NCI-H774 (cell line): Measurements from ENCODE around the gene MLKL.

Source experiments
- DNase-seq: peaks from one replicate; lab custom pipeline; 2025; lab: John Stamatoyannopoulos, UW

MLKL gene

GRCh38 chr16:74650966-74651567, 49.6 kb downstream of the MLKL start:
- DNase-seq = no peak

GRCh38 chr16:74649839-74650504, 50.7 kb downstream of the MLKL start:
- DNase-seq = no peak

GRCh38 chr16:74641969-74642368, 58.7 kb downstream of the MLKL start:
- DNase-seq = no peak

GRCh38 chr16:74637742-74638453, 62.8 kb downstream of the MLKL start:
- DNase-seq = no peak

- DNase-seq = no peak
Observed at GRCh38 chr16:74635303-74635702, 65.4 kb downstream of the MLKL start.

DNA sequence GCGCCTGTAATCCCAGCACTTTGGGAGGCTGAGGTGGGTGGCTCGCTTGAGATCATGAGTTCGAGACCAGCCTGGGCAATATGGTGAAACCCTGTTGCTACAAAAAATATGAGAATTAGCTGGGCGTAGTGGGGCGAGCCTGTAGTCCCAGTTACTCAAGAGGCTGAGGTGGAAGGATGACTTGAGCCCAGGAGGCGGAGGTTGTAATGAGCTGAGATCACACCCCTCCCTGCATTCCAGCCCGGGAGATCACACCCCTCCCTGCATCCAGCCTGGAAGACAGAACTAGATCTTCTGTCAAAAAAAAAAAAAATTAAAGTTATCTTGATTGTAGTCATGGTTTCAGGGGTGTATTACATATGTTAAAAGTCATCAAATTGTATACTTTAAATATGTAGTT, 67.0 kb downstream of the MLKL start:
- DNase-seq = no peak

DNA sequence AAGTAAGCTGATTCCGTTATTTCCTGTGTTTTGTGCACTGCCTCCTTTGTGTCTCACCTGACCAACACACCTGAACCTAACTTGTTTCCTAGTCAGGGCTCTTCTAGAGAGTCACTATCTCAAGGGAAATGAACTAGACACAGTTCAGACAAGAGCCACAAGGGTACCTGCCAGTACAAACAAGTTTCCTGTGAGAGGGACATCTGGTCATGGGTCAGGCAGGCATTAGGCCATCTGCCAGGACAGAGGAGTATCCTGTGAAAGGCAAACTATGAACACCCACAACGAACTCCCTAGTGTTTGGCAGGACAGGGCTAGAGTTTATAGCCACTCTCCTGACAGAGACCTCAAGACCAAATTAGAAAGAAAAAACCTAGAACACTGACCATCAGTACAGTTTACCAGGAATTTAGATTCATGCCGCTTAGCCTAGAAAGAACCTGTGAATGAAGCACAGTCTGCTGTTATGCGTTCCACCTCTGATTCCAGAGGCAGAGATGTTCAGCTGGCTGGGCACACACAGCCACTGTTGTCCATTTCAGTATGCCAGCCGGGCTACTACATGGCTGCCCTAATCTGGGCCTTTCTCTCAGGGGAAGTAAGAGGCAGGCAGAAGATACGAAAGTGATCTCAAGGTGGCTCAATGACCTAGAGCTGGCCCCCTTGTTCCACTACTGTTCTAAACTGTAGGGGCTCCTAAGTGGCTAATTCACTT, 73.0 kb downstream of the MLKL start:
- DNase-seq = no peak

GRCh38 chr16:74626741-74627416, 73.8 kb downstream of the MLKL start:
- DNase-seq = no peak

DNA sequence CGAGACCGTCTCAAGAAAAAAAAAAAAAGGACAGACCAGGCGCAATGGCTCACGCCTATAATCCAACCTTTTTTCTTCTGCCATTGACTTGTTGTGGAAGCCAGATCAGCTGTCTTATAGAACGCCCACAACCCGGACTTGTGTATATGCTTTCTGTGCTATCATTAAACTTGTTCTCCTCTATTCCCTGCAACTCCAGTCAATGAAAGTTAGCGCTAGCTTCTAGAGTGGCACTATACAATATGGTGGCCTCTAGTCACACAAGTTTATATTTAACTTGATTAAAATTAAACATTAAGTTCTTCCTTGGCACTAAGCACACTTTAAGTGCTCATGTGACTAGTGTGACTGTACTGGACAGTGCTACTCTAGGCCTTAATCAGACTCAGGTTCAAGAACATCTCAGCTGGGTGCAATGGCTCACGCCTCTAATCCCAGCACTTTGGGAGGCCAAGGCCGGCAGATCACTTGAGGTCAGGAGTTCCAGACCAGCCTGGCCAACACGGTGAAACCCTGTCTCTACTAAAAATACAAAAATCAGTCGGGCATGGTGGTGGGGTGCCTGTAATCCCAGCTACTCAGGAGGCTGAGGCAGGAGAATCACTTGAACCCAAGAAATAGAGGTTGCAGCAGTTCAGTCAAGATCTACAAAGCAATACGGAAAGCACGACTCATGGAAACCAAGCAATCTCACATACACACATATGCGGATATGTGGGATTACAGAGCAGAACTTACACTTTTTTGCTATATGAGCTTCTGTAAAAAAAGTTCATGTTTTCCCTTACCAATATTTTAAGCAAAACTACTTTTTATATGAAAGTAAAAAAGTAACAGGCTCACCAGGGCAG, 74.9 kb downstream of the MLKL start:
- no peak for DNase-seq

- no peak for DNase-seq
Observed at GRCh38 chr16:74623839-74624235, 76.8 kb downstream of the MLKL start.

- DNase-seq = no peak
Observed at GRCh38 chr16:74623214-74623838, 77.3 kb downstream of the MLKL start.

DNA sequence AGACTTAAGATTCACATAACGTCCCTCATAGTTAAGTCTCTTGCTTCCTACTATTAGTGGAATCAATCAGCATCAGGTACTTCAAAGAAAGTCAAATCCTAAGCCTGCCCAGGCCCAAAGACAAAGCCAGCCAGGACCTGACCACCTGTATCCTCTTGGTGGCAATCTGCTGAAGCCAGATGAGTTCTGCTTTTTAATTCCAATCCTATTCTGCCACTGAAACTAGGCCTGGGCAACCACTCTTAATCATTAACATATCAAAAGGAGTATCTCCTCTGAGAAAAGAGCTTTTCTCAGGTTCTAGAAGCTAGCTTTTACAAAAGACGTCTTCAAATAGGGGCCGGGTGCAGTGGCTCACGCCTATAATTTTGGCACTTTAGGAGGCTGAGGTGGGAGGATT, 78.7 kb downstream of the MLKL start:
- DNase-seq = no peak
